HepG2 (cell line): ENCODE data around the gene CCDC69. TPM values are rescaled to one million over a fixed set of nuclear protein-coding genes. Genes with fewer than 3 reads are reported as not detected.

Experiments
- FOXA3 ChIP-seq: IDR thresholded peaks from 2 replicates; pipeline ENCODE4 v1.6.1; 2016; ENCODE audit warnings: missing genetic modification reagents, missing compliant biosample characterization
- HNF4G ChIP-seq, 2 experiments: sonication (generic) in 1 of 2; formaldehyde crosslinking in 1 of 2; IDR thresholded peaks; 2 replicates each; pipeline versions ENCODE4 v1.4.0 to v1.6.1; 2011 to 2020; ENCODE audit warnings: borderline replicate concordance in 2 of 2, low read depth in 2 of 2, mild to moderate bottlenecking in 2 of 2, low read length in 1 of 2, missing genetic modification reagents in 1 of 2, moderate library complexity in 1 of 2
- LCORL ChIP-seq, 2 experiments: fragments of 450-650 bp in 1 of 2; sonication (generic) in 1 of 2; formaldehyde crosslinking in 1 of 2; IDR thresholded peaks; 2 replicates each; pipeline versions ENCODE4 v1.5.0 to v1.6.1; 2017 to 2020; ENCODE audit warnings: antibody characterized with exemption in 1 of 2, missing genetic modification reagents in 1 of 2
- MZF1 ChIP-seq: sonication (generic); formaldehyde crosslinking; IDR thresholded peaks from 2 replicates; pipeline ENCODE4 v1.8.1; 2023; ENCODE audit warnings: mild to moderate bottlenecking, missing genetic modification reagents, borderline replicate concordance
- NCOR1 ChIP-seq: fragments of 200-600 bp; sonication (generic); IDR thresholded peaks from 2 replicates; pipeline ENCODE4 v1.7.0; 2017; ENCODE audit warnings: antibody characterized with exemption, low read length, borderline replicate concordance
- NFIB ChIP-seq: sonication (generic); formaldehyde crosslinking; IDR thresholded peaks from 2 replicates; pipeline ENCODE4 v1.9.0; 2021; ENCODE audit warnings: missing genetic modification reagents, mild to moderate bottlenecking, borderline replicate concordance
- NR2F6 ChIP-seq, 2 experiments: IDR thresholded peaks; 2 replicates each; pipeline ENCODE4 v1.6.1; 2016; ENCODE audit warnings: antibody characterized with exemption in 1 of 2, mild to moderate bottlenecking in 1 of 2
- PLRG1 ChIP-seq: fragments of 450-650 bp; conservative IDR thresholded peaks from 2 replicates; pipeline ENCODE4 v1.6.1; 2016
- RFX5 ChIP-seq: IDR thresholded peaks from 2 replicates; pipeline ENCODE4 v1.6.1; 2011; ENCODE audit warnings: low read depth, low read length, improper control_type of control experiment
- RFXAP ChIP-seq: sonication (generic); formaldehyde crosslinking; IDR thresholded peaks from 2 replicates; pipeline ENCODE4 v1.4.0; 2020; ENCODE audit warnings: missing genetic modification reagents, borderline replicate concordance
- ZBTB21 ChIP-seq: sonication (generic); formaldehyde crosslinking; IDR thresholded peaks from 2 replicates; pipeline ENCODE4 v1.4.0; 2020; ENCODE audit warnings: missing genetic modification reagents
- ZNF343 ChIP-seq: sonication (generic); formaldehyde crosslinking; IDR thresholded peaks from 2 replicates; pipeline ENCODE4 v1.4.0; 2020; ENCODE audit warnings: mild to moderate bottlenecking, missing genetic modification reagents
- ZNF670 ChIP-seq: sonication (generic); formaldehyde crosslinking; IDR thresholded peaks from 2 replicates; pipeline ENCODE4 v1.8.0; 2022; ENCODE audit warnings: mild to moderate bottlenecking, missing genetic modification reagents, borderline replicate concordance
- ZNF703 ChIP-seq: sonication (generic); formaldehyde crosslinking; IDR thresholded peaks from 2 replicates; pipeline ENCODE4 v1.5.1; 2020; ENCODE audit warnings: missing genetic modification reagents, mild to moderate bottlenecking, moderate library complexity, borderline replicate concordance
- ZNF773 ChIP-seq: sonication (generic); formaldehyde crosslinking; IDR thresholded peaks from 2 replicates; pipeline ENCODE4 v1.4.0; 2020; ENCODE audit warnings: missing genetic modification reagents, borderline replicate concordance
- ZNF879 ChIP-seq: sonication (generic); formaldehyde crosslinking; IDR thresholded peaks from 2 replicates; pipeline ENCODE4 v1.8.1; 2023; ENCODE audit warnings: missing genetic modification reagents
- polyA plus RNA-seq, 8 experiments: library from polyadenylated mRNA; depleted of rRNA in 3 of 8; stranded (reverse) in 7 of 8; unstranded in 1 of 8; fragments of >200 nt; fragmentation: Illumina TruSeq in 4 of 8; extraction: Trizol in 4 of 8; gene quantifications; 2 replicates each; pipeline versions ENCODE4 v1.2.1 to v1.2.3, GENCODE V29; 2011 to 2016; ENCODE audit warnings: low read depth in 4 of 8, missing spikeins in 1 of 8, mixed read lengths in 1 of 8; ENCODE audit not compliant: insufficient read depth in 1 of 8
- total RNA-seq, 5 experiments: library from RNA; depleted of rRNA; stranded (reverse); fragments of >200 nt; fragmentation: Illumina TruSeq; extraction: Trizol; gene quantifications; 2 replicates each; pipeline ENCODE4 v1.2.3, GENCODE V29; 2016; ENCODE audit warnings: low read depth in 1 of 5
- TF ChIP-seq, protein P1 (sequence below): sonication (generic); formaldehyde crosslinking; conservative IDR thresholded peaks from 2 replicates; pipeline ENCODE4 v1.4.0; 2020; ENCODE audit warnings: missing genetic modification reagents
- TF ChIP-seq, protein P2 (sequence below): sonication (generic); formaldehyde crosslinking; IDR thresholded peaks from 2 replicates; pipeline ENCODE4 v1.8.1; 2023; ENCODE audit warnings: missing genetic modification reagents, inconsistent platforms, borderline replicate concordance
- TF ChIP-seq, protein P3 (sequence below): sonication (generic); formaldehyde crosslinking; IDR thresholded peaks from 2 replicates; pipeline ENCODE4 v1.4.0; 2020; ENCODE audit warnings: missing genetic modification reagents
- TF ChIP-seq, protein P4 (sequence below): sonication (generic); formaldehyde crosslinking; IDR thresholded peaks from 2 replicates; pipeline ENCODE4 v1.4.0; 2020; ENCODE audit warnings: missing genetic modification reagents

CCDC69 gene
- total and polyA plus RNA-seq, 2 of the 13 experiments (the other 11 are each of a cell fraction or from before 2014, with no cell fraction given): 12.2 to 45.2 TPM

DNA sequence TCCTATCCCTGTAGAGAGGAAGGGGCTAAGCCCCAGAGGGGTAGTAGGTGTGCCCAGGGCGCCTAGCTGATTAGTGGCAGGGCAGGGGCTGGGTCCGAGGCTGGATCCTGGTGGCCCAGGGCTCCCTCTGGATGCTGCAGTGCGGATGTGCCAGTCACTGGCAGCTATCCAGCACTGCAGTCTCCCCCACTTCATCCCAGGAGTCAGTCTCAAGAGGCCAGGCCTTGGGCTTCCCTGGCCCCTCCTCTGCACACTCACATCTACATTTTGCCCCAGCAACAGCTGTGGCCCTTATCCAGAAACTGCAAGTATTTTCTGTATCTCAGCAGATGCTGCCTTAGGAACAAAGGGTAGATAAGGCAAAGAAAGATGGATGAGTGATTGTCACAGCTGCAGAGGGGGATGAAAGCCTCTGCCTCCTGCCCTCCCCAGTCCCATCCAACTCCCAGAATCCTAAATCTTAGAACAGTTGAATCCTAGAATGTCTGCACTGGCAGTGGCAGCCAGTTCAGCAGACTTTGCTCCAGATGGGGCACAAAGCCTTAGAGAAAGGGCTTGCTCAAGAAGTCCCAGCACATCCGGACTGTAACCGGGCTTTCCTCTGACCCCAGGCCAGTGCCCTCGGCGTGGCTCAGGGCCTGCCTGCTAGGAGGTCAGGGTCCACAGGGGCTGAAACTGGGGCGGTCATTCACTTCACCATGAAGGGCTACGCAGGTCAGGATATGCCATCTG, 68.0 kb downstream of the CCDC69 start (continued):
- TF ChIP-seq, protein P1, sequence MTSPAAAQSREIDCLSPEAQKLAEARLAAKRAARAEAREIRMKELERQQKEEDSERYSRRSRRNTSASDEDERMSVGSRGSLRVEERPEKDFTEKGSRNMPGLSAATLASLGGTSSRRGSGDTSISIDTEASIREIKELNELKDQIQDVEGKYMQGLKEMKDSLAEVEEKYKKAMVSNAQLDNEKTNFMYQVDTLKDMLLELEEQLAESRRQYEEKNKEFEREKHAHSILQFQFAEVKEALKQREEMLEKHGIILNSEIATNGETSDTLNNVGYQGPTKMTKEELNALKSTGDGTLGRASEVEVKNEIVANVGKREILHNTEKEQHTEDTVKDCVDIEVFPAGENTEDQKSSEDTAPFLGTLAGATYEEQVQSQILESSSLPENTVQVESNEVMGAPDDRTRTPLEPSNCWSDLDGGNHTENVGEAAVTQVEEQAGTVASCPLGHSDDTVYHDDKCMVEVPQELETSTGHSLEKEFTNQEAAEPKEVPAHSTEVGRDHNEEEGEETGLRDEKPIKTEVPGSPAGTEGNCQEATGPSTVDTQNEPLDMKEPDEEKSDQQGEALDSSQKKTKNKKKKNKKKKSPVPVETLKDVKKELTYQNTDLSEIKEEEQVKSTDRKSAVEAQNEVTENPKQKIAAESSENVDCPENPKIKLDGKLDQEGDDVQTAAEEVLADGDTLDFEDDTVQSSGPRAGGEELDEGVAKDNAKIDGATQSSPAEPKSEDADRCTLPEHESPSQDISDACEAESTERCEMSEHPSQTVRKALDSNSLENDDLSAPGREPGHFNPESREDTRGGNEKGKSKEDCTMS (CRISPR knock-in tag): no peak
- TF ChIP-seq NR2F6 (IDR thresholded peaks at IDR 0.05): peak; percentile 77
- peak; percentile 87 for TF ChIP-seq NR2F6 (CRISPR knock-in tag; IDR thresholded peaks at IDR 0.05)
- peak; percentile 80 for TF ChIP-seq HNF4G (IDR thresholded peaks at IDR 0.05; ENCODE audit: borderline replicate concordance, low read depth, low read length)
- peak; percentile 65; the same call in 1 of the 2 replicates for TF ChIP-seq HNF4G (CRISPR knock-in tag; IDR thresholded peaks at IDR 0.05; ENCODE audit: borderline replicate concordance, low read depth)
- TF ChIP-seq, protein P2, sequence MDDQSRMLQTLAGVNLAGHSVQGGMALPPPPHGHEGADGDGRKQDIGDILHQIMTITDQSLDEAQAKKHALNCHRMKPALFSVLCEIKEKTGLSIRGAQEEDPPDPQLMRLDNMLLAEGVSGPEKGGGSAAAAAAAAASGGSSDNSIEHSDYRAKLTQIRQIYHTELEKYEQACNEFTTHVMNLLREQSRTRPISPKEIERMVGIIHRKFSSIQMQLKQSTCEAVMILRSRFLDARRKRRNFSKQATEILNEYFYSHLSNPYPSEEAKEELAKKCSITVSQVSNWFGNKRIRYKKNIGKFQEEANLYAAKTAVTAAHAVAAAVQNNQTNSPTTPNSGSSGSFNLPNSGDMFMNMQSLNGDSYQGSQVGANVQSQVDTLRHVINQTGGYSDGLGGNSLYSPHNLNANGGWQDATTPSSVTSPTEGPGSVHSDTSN (CRISPR knock-in tag): no peak
- TF ChIP-seq LCORL (IDR thresholded peaks at IDR 0.05): no peak
- TF ChIP-seq LCORL (CRISPR knock-in tag; IDR thresholded peaks at IDR 0.05): peak; percentile 83
- TF ChIP-seq NCOR1: peak; percentile 48; the same call in 1 of the 2 replicates
- TF ChIP-seq ZNF670 (CRISPR knock-in tag): no peak
- TF ChIP-seq MZF1 (CRISPR knock-in tag): no peak
- TF ChIP-seq RFXAP (CRISPR knock-in tag): no peak
- no peak for TF ChIP-seq FOXA3 (CRISPR knock-in tag)
- TF ChIP-seq, protein P3, sequence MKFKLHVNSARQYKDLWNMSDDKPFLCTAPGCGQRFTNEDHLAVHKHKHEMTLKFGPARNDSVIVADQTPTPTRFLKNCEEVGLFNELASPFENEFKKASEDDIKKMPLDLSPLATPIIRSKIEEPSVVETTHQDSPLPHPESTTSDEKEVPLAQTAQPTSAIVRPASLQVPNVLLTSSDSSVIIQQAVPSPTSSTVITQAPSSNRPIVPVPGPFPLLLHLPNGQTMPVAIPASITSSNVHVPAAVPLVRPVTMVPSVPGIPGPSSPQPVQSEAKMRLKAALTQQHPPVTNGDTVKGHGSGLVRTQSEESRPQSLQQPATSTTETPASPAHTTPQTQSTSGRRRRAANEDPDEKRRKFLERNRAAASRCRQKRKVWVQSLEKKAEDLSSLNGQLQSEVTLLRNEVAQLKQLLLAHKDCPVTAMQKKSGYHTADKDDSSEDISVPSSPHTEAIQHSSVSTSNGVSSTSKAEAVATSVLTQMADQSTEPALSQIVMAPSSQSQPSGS (CRISPR knock-in tag): no peak
- no peak for TF ChIP-seq ZNF703 (CRISPR knock-in tag)
- TF ChIP-seq, protein P4, sequence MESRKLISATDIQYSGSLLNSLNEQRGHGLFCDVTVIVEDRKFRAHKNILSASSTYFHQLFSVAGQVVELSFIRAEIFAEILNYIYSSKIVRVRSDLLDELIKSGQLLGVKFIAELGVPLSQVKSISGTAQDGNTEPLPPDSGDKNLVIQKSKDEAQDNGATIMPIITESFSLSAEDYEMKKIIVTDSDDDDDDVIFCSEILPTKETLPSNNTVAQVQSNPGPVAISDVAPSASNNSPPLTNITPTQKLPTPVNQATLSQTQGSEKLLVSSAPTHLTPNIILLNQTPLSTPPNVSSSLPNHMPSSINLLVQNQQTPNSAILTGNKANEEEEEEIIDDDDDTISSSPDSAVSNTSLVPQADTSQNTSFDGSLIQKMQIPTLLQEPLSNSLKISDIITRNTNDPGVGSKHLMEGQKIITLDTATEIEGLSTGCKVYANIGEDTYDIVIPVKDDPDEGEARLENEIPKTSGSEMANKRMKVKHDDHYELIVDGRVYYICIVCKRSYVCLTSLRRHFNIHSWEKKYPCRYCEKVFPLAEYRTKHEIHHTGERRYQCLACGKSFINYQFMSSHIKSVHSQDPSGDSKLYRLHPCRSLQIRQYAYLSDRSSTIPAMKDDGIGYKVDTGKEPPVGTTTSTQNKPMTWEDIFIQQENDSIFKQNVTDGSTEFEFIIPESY: no peak
- no peak for TF ChIP-seq ZNF343 (CRISPR knock-in tag)
- TF ChIP-seq ZNF773 (CRISPR knock-in tag): no peak
- TF ChIP-seq RFX5: no peak
- TF ChIP-seq NFIB (CRISPR knock-in tag): no peak
- no peak for TF ChIP-seq ZBTB21 (CRISPR knock-in tag)
- TF ChIP-seq ZNF879 (CRISPR knock-in tag): no peak
- TF ChIP-seq PLRG1: no peak
